Breast epithelium (tissue), 3 donors: ENCODE measurements around the gene RABAC1.

Source experiments
- CTCF ChIP-seq, 3 donors: fragments of 450-650 bp; IDR thresholded peaks; one replicate each; pipeline ENCODE4 v1.5.1; 2016 to 2017; ENCODE audit warnings: antibody characterized with exemption in 3 of 3, mild to moderate bottlenecking in 3 of 3, moderate library complexity in 3 of 3
- POLR2AphosphoS5 ChIP-seq, 3 donors: sonication (generic); formaldehyde crosslinking; IDR thresholded peaks; one replicate each; pipeline ENCODE4 v1.6.1; 2017; ENCODE audit warnings: antibody characterized with exemption in 3 of 3

GRCh38 chr19:41991025-41991424, 31.9 kb upstream of the RABAC1 start:
- no peak for TF ChIP-seq CTCF (IDR thresholded peaks at IDR 0.05)
- no peak for TF ChIP-seq POLR2AphosphoS5 (IDR thresholded peaks at IDR 0.05)
